ENCODE data around the gene CCDC195.

DNA sequence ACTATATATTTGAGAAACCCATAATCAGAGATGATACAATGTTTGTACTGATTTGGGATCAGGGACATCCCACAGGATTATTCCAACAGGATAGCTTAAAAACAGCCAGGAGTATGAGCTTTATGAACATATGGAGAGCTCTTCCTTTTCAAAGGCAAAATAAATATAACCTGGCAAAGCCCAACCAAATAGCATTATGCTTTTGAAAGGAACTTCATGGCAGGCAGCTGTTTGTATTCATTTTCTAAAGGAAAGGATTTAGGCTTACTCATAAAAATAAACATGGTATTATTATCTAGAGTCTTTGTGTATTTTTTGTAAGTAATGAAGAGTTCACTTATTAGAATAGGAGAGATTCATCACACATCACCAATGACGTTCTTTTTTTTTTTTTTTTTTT is 44.4 kb downstream of the CCDC195 start:
- TF ChIP-seq POLR2A (IDR thresholded peaks at IDR 0.05; ENCODE audit: low read length) (no peak), GATA1 (IDR thresholded peaks at IDR 0.05; ENCODE audit: low read depth, low read length) (no peak)

All from erythroblast (primary cell).